H9 (cell line): Measurements from ENCODE around the gene CPNE2. TPM values are rescaled to one million over a fixed set of nuclear protein-coding genes. Genes with fewer than 3 reads are reported as not detected.

Experiments
- DNase-seq: peaks from one replicate; pipeline ENCODE4 v3.0.0-alpha.2; 2017
- H2AFZ ChIP-seq: one replicate; pipeline ENCODE4 v1.6.1; 2013; ENCODE audit warnings: mild to moderate bottlenecking, low read length, control low read depth, moderate library complexity
- H2AK5ac ChIP-seq: 2 replicates; pipeline ENCODE4 v1.6.1; 2013; ENCODE audit warnings: low read length, control low read depth, mixed read lengths; ENCODE audit not compliant: insufficient read length
- H2BK120ac ChIP-seq: one replicate; pipeline ENCODE4 v1.6.1; 2013; ENCODE audit warnings: low read depth, mild to moderate bottlenecking, low read length, control low read depth, inconsistent platforms; ENCODE audit not compliant: poor library complexity, severe bottlenecking
- H2BK12ac ChIP-seq: 2 replicates; pipeline ENCODE4 v1.6.1; 2013; ENCODE audit warnings: low read length, control low read depth, mixed read lengths, low read depth; ENCODE audit not compliant: insufficient read length
- H2BK15ac ChIP-seq: 2 replicates; pipeline ENCODE4 v1.6.1; 2013; ENCODE audit warnings: low read depth, low read length, control low read depth
- H2BK20ac ChIP-seq: one replicate; pipeline ENCODE4 v1.6.1; 2013; ENCODE audit warnings: low read depth, mild to moderate bottlenecking, low read length, control low read depth, inconsistent platforms; ENCODE audit not compliant: poor library complexity, severe bottlenecking
- H2BK5ac ChIP-seq: 2 replicates; pipeline ENCODE4 v1.6.1; 2013; ENCODE audit warnings: low read length, control low read depth, mixed read lengths; ENCODE audit not compliant: insufficient read length
- H3K14ac ChIP-seq: 2 replicates; pipeline ENCODE4 v1.6.1; 2013; ENCODE audit warnings: low read length, control low read depth; ENCODE audit not compliant: insufficient read depth
- H3K18ac ChIP-seq: 2 replicates; pipeline ENCODE4 v1.6.1; 2013; ENCODE audit warnings: low read depth, mild to moderate bottlenecking, mixed read lengths, low read length, control low read depth; ENCODE audit not compliant: insufficient read length
- H3K23ac ChIP-seq: 2 replicates; pipeline ENCODE4 v1.6.1; 2013; ENCODE audit warnings: low read length, control low read depth, mixed read lengths, low read depth; ENCODE audit not compliant: insufficient read length
- H3K23me2 ChIP-seq: 2 replicates; pipeline ENCODE4 v1.6.1; 2013; ENCODE audit warnings: low read depth, mild to moderate bottlenecking, mixed read lengths, low read length, control low read depth; ENCODE audit not compliant: insufficient read length, poor library complexity, severe bottlenecking
- H3K27ac ChIP-seq: 2 replicates; pipeline ENCODE4 v1.5.1; 2013; ENCODE audit warnings: low read length, control low read depth, mixed read lengths, low read depth; ENCODE audit not compliant: insufficient read length
- H3K27me3 ChIP-seq: 2 replicates; pipeline ENCODE4 v1.6.1; 2013; ENCODE audit warnings: low read length, control low read depth, inconsistent platforms; ENCODE audit not compliant: insufficient read depth
- H3K4ac ChIP-seq: 2 replicates; pipeline ENCODE4 v1.6.1; 2013; ENCODE audit warnings: low read depth, mild to moderate bottlenecking, control low read depth, inconsistent platforms, low read length, moderate library complexity
- H3K4me1 ChIP-seq: 2 replicates; pipeline ENCODE4 v1.6.1; 2013; ENCODE audit warnings: low read length, control low read depth, inconsistent platforms; ENCODE audit not compliant: insufficient read depth
- H3K4me2 ChIP-seq: 2 replicates; pipeline ENCODE4 v1.6.1; 2013; ENCODE audit warnings: low read length, control low read depth, mixed read lengths; ENCODE audit not compliant: insufficient read length, insufficient read depth
- H3K56ac ChIP-seq: 2 replicates; pipeline ENCODE4 v1.6.1; 2013; ENCODE audit warnings: low read depth, mild to moderate bottlenecking, mixed read lengths, low read length, control low read depth; ENCODE audit not compliant: insufficient read length
- H3K79me1 ChIP-seq: 2 replicates; pipeline ENCODE4 v1.6.1; 2013; ENCODE audit warnings: low read depth, mild to moderate bottlenecking, moderate library complexity, low read length, control low read depth, inconsistent platforms; ENCODE audit not compliant: insufficient read depth, poor library complexity, severe bottlenecking
- H3K79me2 ChIP-seq: 2 replicates; pipeline ENCODE4 v1.6.1; 2013; ENCODE audit warnings: low read length, control low read depth, inconsistent platforms; ENCODE audit not compliant: insufficient read depth
- H3K9ac ChIP-seq: 2 replicates; pipeline ENCODE4 v1.6.1; 2013; ENCODE audit warnings: low read length, control low read depth, mixed read lengths; ENCODE audit not compliant: insufficient read length; ENCODE audit errors: extremely low read depth
- H3K9me3 ChIP-seq: one replicate; pipeline ENCODE4 v1.6.1; 2013; ENCODE audit warnings: low read depth, low read length, inconsistent platforms; ENCODE audit not compliant: control insufficient read depth
- H3T11ph ChIP-seq: one replicate; pipeline ENCODE4 v1.6.1; 2013; ENCODE audit warnings: mild to moderate bottlenecking, low read length, control low read depth, inconsistent platforms
- H4K20me1 ChIP-seq: one replicate; pipeline ENCODE4 v1.6.1; 2013; ENCODE audit not compliant: control insufficient read depth, insufficient read length, insufficient read depth
- H4K5ac ChIP-seq: 2 replicates; pipeline ENCODE4 v1.6.1; 2013; ENCODE audit warnings: low read depth, mild to moderate bottlenecking, mixed read lengths, low read length, control low read depth; ENCODE audit not compliant: insufficient read length
- H4K8ac ChIP-seq: replicated peaks from 2 replicates; pipeline ENCODE4 v1.6.1; 2013; ENCODE audit warnings: low read length, control low read depth, mixed read lengths, low read depth; ENCODE audit not compliant: insufficient read length
- H4K91ac ChIP-seq: 2 replicates; pipeline ENCODE4 v1.6.1; 2013; ENCODE audit warnings: low read depth, mild to moderate bottlenecking, moderate library complexity, mixed read lengths, low read length, control low read depth; ENCODE audit not compliant: insufficient read length
- H3K27ac Mint-ChIP-seq, 3 experiments: 2 replicates in 2 of 3; 3 replicates in 1 of 3; pipeline ENCODE4 v1.8.0; 2020 to 2021; ENCODE audit warnings: mixed read lengths in 3 of 3, mild to moderate bottlenecking in 1 of 3, moderate library complexity in 1 of 3
- H3K27me3 Mint-ChIP-seq: 2 replicates; pipeline ENCODE4 v1.8.0; 2021; ENCODE audit warnings: low read depth, mild to moderate bottlenecking, moderate library complexity, mixed read lengths
- H3K36me3 Mint-ChIP-seq, 3 experiments: 2 replicates in 2 of 3; 3 replicates in 1 of 3; pipeline ENCODE4 v1.8.0; 2020 to 2021; ENCODE audit warnings: low read depth in 3 of 3, mixed read lengths in 3 of 3; ENCODE audit not compliant: insufficient read depth in 1 of 3
- H3K4me1 Mint-ChIP-seq, 2 experiments: 2 replicates each; pipeline ENCODE4 v1.8.0; 2020; ENCODE audit warnings: mixed read lengths in 2 of 2
- H3K4me3 Mint-ChIP-seq, 2 experiments: 2 replicates in 1 of 2; 3 replicates in 1 of 2; pipeline ENCODE4 v1.8.0; 2020 to 2021; ENCODE audit warnings: mild to moderate bottlenecking in 2 of 2, mixed read lengths in 2 of 2, moderate library complexity in 1 of 2
- H3K9me3 Mint-ChIP-seq, 2 experiments: 2 replicates in 1 of 2; 3 replicates in 1 of 2; pipeline ENCODE4 v1.8.0; 2020; ENCODE audit warnings: mild to moderate bottlenecking in 2 of 2, mixed read lengths in 2 of 2, moderate library complexity in 1 of 2
- WGBS: extraction: QIAGEN DNeasy Blood & Tissue Kit; methylation state at CpG from one replicate; pipeline ENCODE4 v1.1.7; 2013; ENCODE audit warnings: missing lambda C conversion rate, low lambda C conversion rate, mixed read lengths; ENCODE audit not compliant: insufficient read length; ENCODE audit errors: extremely low coverage; 5-methylcytosine and 5-hydroxymethylcytosine counted together
- total RNA-seq: library from RNA; stranded (reverse); gene quantifications from 2 replicates; pipeline ENCODE4 v1.2.1, GENCODE V29; 2021
- TF ChIP-seq, protein P1 (sequence below): fragments of 200-600 bp; sonication (generic); conservative IDR thresholded peaks from 3 replicates; pipeline ENCODE4 v1.8.0; 2021; ENCODE audit warnings: antibody characterized with exemption, mild to moderate bottlenecking

The CPNE2 gene
- total RNA-seq, 1 experiment from 2014 or later, result 8.0 TPM

DNA sequence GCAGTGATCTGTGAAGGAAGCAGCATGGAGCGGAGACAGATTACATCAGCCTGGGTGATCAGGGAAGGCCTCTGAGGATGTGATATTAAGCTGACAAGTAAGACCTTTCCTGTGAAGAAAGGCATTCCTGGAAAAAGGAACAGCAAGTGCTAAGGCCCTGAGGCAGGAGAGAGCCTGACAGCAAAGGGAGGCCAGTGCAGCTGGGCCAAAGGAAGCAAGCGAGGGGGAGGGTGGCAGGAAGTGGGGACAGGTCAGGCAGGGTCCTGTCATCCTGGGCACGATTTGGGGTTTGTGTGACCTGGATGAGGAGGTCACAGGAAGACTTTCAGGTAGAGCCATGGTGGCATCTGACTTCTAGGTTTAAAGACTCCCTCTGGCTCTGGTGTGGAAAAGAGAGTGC, 12.3 kb downstream of the CPNE2 start:
- H3K4me1 Mint-ChIP-seq, result peaks cover 30 to 43% of the 10 kb centered on the region in 2 experiments
- H3K9me3 Mint-ChIP-seq, result no peaks in the 10 kb centered on the region; a peak in 1 of 5 replicates
- H3K23me2 ChIP-seq, result no peaks in the 10 kb centered on the region
- no peak overlapping the region for H3K4ac ChIP-seq
- no peak overlapping the region for H4K91ac ChIP-seq
- no CpG with 5 or more reads among the region's 3 CpGs for WGBS
- H3K4me1 ChIP-seq, result no peaks in the 10 kb centered on the region; the same call in none of the 2 replicates
- no peak overlapping the region for H2BK12ac ChIP-seq
- H3K9ac ChIP-seq, result no peak overlapping the region
- no peak for DNase-seq
- no peaks in the 10 kb centered on the region for H3K27me3 ChIP-seq
- H3K27me3 Mint-ChIP-seq, result no peaks in the 10 kb centered on the region
- H3K14ac ChIP-seq, result no peak overlapping the region
- H3K4me3 Mint-ChIP-seq, result no peak overlapping the region
- H3K56ac ChIP-seq, result no peak overlapping the region
- H3K23ac ChIP-seq, result no peak overlapping the region
- TF ChIP-seq, protein P1, sequence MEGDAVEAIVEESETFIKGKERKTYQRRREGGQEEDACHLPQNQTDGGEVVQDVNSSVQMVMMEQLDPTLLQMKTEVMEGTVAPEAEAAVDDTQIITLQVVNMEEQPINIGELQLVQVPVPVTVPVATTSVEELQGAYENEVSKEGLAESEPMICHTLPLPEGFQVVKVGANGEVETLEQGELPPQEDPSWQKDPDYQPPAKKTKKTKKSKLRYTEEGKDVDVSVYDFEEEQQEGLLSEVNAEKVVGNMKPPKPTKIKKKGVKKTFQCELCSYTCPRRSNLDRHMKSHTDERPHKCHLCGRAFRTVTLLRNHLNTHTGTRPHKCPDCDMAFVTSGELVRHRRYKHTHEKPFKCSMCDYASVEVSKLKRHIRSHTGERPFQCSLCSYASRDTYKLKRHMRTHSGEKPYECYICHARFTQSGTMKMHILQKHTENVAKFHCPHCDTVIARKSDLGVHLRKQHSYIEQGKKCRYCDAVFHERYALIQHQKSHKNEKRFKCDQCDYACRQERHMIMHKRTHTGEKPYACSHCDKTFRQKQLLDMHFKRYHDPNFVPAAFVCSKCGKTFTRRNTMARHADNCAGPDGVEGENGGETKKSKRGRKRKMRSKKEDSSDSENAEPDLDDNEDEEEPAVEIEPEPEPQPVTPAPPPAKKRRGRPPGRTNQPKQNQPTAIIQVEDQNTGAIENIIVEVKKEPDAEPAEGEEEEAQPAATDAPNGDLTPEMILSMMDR, result no peak
- H3K18ac ChIP-seq, result no peak overlapping the region
- H3K27ac Mint-ChIP-seq, result no peak overlapping the region; a peak in 1 of 7 replicates
- H2BK20ac ChIP-seq, result no peak overlapping the region
- no peak overlapping the region for H2BK15ac ChIP-seq
- no peak overlapping the region for H2AFZ ChIP-seq
- H3K4me2 ChIP-seq, result no peak overlapping the region
- H2BK120ac ChIP-seq, result no peak overlapping the region
- no peak overlapping the region for H3K27ac ChIP-seq
- H3K79me1 ChIP-seq, result no peaks in the 10 kb centered on the region
- no peak overlapping the region for H2BK5ac ChIP-seq
- no peak overlapping the region for H3T11ph ChIP-seq
- H3K36me3 Mint-ChIP-seq, result no peaks in the 10 kb centered on the region
- no peak overlapping the region for H4K8ac ChIP-seq
- no peak overlapping the region for H4K5ac ChIP-seq
- no peak overlapping the region for H2AK5ac ChIP-seq
- no peaks in the 10 kb centered on the region for H4K20me1 ChIP-seq
- no peaks in the 10 kb centered on the region for H3K9me3 ChIP-seq
- no peaks in the 10 kb centered on the region for H3K79me2 ChIP-seq
